GM12878 (cell line): Measurements from ENCODE around the gene MRPL30. TPM values are rescaled to one million over a fixed set of nuclear protein-coding genes. Genes with fewer than 3 reads are reported as not detected.

Source experiments
- ATAC-seq: fragments of 200-7000 bp; cut with Tn5 transposase; 3 replicates; pipeline ENCODE4 v1.9.1; 2020; ENCODE audit warnings: mild to moderate bottlenecking, moderate library complexity
- BruUV-seq: library from RNA; stranded (reverse); fragments of 400-500 nt; replicated peaks from 2 replicates; lab custom pipeline; 2021; lab: Mats Ljungman, UMichigan
- CTCF ChIA-PET: fragments of 300-600 bp; sonication (Branson Sonifier 250); formaldehyde crosslinking; extraction: SDS; loops from one replicate; lab custom pipeline; 2021; ENCODE audit warnings: inconsistent platforms; lab: Yijun Ruan, JAX
- POLR2A ChIA-PET: fragments of 350-600 bp; formaldehyde crosslinking; extraction: SDS; loops from one replicate; lab custom pipeline; 2021; ENCODE audit warnings: inconsistent platforms; lab: Charles Lee
- RAD21 ChIA-PET: fragments of 300-600 bp; sonication (Branson Sonifier 250); formaldehyde crosslinking; loops from one replicate; lab custom pipeline; 2023; ENCODE audit warnings: antibody characterized with exemption; ENCODE audit not compliant: unreplicated experiment; lab: Charles Lee
- SMC1A ChIA-PET: fragments of 300-600 bp; sonication (Branson Sonifier 250); formaldehyde crosslinking; loops from one replicate; lab custom pipeline; 2023; ENCODE audit not compliant: unreplicated experiment, uncharacterized antibody; lab: Charles Lee
- DNase-seq: peaks from one replicate; pipeline ENCODE4 v3.0.0-alpha.2; 2011; ENCODE audit warnings: low read depth, low spot score
- FAIRE-seq: peaks from 3 replicates; lab custom pipeline; 2011; peaks lifted over from hg19 to GRCh38; lab: Jason Lieb, UNC
- H2AFZ ChIP-seq: 2 replicates; pipeline ENCODE4 v1.6.0; 2011; ENCODE audit warnings: low read depth, low read length, control low read depth; ENCODE audit not compliant: control insufficient read depth
- H3K27ac ChIP-seq: 2 replicates; pipeline ENCODE4 v1.5.1; 2011; ENCODE audit warnings: control low read depth; ENCODE audit not compliant: control insufficient read depth, insufficient read depth
- H3K27me3 ChIP-seq, 2 experiments: replicated peaks in 1 of 2; 2 replicates each; pipeline versions ENCODE4 v1.6.0 to v1.6.1; 2011; ENCODE audit warnings: low read length in 1 of 2; ENCODE audit not compliant: control insufficient read depth in 2 of 2, insufficient read depth in 2 of 2
- H3K36me3 ChIP-seq, 2 experiments: 2 replicates each; pipeline ENCODE4 v1.5.1; 2011; ENCODE audit warnings: low read length in 1 of 2; ENCODE audit not compliant: control insufficient read depth in 2 of 2, insufficient read depth in 2 of 2
- H3K4me1 ChIP-seq: 2 replicates; pipeline ENCODE4 v1.6.1; 2011; ENCODE audit warnings: mild to moderate bottlenecking, low read length, moderate library complexity, mixed read lengths; ENCODE audit not compliant: control insufficient read depth, insufficient read depth
- H3K4me2 ChIP-seq: 2 replicates; pipeline ENCODE4 v1.6.0; 2011; ENCODE audit warnings: control low read depth; ENCODE audit not compliant: control insufficient read depth, insufficient read depth
- H3K4me3 ChIP-seq: fragments of 200-600 bp; sonication (generic); 2 replicates; pipeline ENCODE4 v1.5.1; 2016
- H3K79me2 ChIP-seq: 2 replicates; pipeline ENCODE4 v1.6.0; 2011; ENCODE audit warnings: low read length; ENCODE audit not compliant: control insufficient read depth, insufficient read depth
- H3K9ac ChIP-seq: 2 replicates; pipeline ENCODE4 v1.8.0; 2011; ENCODE audit warnings: low read length, control low read depth, mixed read lengths; ENCODE audit not compliant: control insufficient read depth, insufficient read depth
- H3K9me3 ChIP-seq: replicated peaks from 3 replicates; pipeline ENCODE4 v1.5.1; 2011; ENCODE audit warnings: mild to moderate bottlenecking, low read length; ENCODE audit not compliant: control insufficient read depth, insufficient read depth
- H4K20me1 ChIP-seq: 2 replicates; pipeline ENCODE4 v1.6.0; 2011; ENCODE audit not compliant: control insufficient read depth, insufficient read depth
- BACH1 ChIP-seq: fragments of 450-650 bp; IDR thresholded peaks from 2 replicates; pipeline ENCODE4 v1.6.1; 2017; ENCODE audit warnings: mild to moderate bottlenecking, borderline replicate concordance
- BCL11A ChIP-seq: IDR thresholded peaks from 2 replicates; pipeline ENCODE4 v1.6.1; 2011; ENCODE audit warnings: low read depth, low read length
- CREM ChIP-seq: IDR thresholded peaks from 2 replicates; pipeline ENCODE4 v1.6.1; 2014; ENCODE audit warnings: antibody characterized with exemption, low read depth
- GABPA ChIP-seq: IDR thresholded peaks from 2 replicates; pipeline ENCODE4 v1.6.1; 2014; ENCODE audit warnings: antibody characterized with exemption, low read depth, mild to moderate bottlenecking, inconsistent platforms
- HDGF ChIP-seq: fragments of 450-650 bp; IDR thresholded peaks from 2 replicates; pipeline ENCODE4 v1.6.1; 2016; ENCODE audit warnings: antibody characterized with exemption
- IRF5 ChIP-seq: fragments of 450-650 bp; IDR thresholded peaks from 2 replicates; pipeline ENCODE4 v1.6.1; 2017; ENCODE audit warnings: borderline replicate concordance
- JUNB ChIP-seq: IDR thresholded peaks from 2 replicates; pipeline ENCODE4 v1.6.1; 2016; ENCODE audit warnings: antibody characterized with exemption, mild to moderate bottlenecking
- MYB ChIP-seq: fragments of 150-350 bp; IDR thresholded peaks from 2 replicates; pipeline ENCODE4 v1.6.1; 2014; ENCODE audit warnings: mild to moderate bottlenecking, low read depth, low read length, borderline replicate concordance
- PML ChIP-seq: IDR thresholded peaks from 2 replicates; pipeline ENCODE4 v1.6.1; 2012; ENCODE audit warnings: low read length, inconsistent platforms
- POU2F2 ChIP-seq: IDR thresholded peaks from 3 replicates; pipeline ENCODE4 v1.6.1; 2011; ENCODE audit warnings: low read depth, mild to moderate bottlenecking, low read length, borderline replicate concordance
- REST ChIP-seq: IDR thresholded peaks from 2 replicates; pipeline ENCODE4 v1.6.1; 2012; ENCODE audit warnings: mild to moderate bottlenecking, low read depth, low read length
- SP1 ChIP-seq: IDR thresholded peaks from one replicate; pipeline ENCODE4 v1.6.1; 2011; ENCODE audit warnings: low read depth, low read length
- SUPT20H ChIP-seq: IDR thresholded peaks from 2 replicates; pipeline ENCODE4 v1.6.1; 2011; ENCODE audit warnings: low read depth, mild to moderate bottlenecking, low read length, moderate library complexity, borderline replicate concordance; ENCODE audit not compliant: control insufficient read depth
- TBL1XR1 ChIP-seq: IDR thresholded peaks from 2 replicates; pipeline ENCODE4 v1.6.1; 2012; ENCODE audit warnings: low read depth, low read length, improper control_type of control experiment
- ZNF207 ChIP-seq: fragments of 450-650 bp; IDR thresholded peaks from 2 replicates; pipeline ENCODE4 v1.6.1; 2014; ENCODE audit warnings: antibody characterized with exemption, mild to moderate bottlenecking, borderline replicate concordance
- ZNF274 ChIP-seq: IDR thresholded peaks from one replicate; pipeline ENCODE4 v1.8.0; 2011; ENCODE audit not compliant: insufficient read length, insufficient read depth
- ZNF687 ChIP-seq: fragments of 450-650 bp; IDR thresholded peaks from 2 replicates; pipeline ENCODE4 v1.6.1; 2017; ENCODE audit warnings: mild to moderate bottlenecking, moderate library complexity
- WGBS: methylation state at CpG from one replicate; pipeline ENCODE4 v1.1.6; 2016; ENCODE audit warnings: low lambda C conversion rate; ENCODE audit not compliant: insufficient replicate concordance, insufficient coverage; ENCODE audit errors: missing lambda C conversion rate; 5-methylcytosine and 5-hydroxymethylcytosine counted together
- in situ Hi-C: fragments of 300-500 bp; cut with MboI; formaldehyde crosslinking; loops from 9 replicates; pipeline ENCODE4 v1.14.3; 2018; ENCODE audit warnings: mixed read lengths
- intact Hi-C: fragments of 100-400 bp; cut with micrococcal nuclease; formaldehyde crosslinking; loops from one replicate; pipeline ENCODE4 v1.14.2; 2022; ENCODE audit not compliant: unreplicated experiment
- polyA plus RNA-seq, 11 experiments: library from polyadenylated mRNA; depleted of rRNA in 4 of 11; unstranded in 6 of 11; stranded (reverse) in 5 of 11; fragments of >200 nt; fragmentation: Nextera tagmentation in 4 of 11; fragmentation: Illumina TruSeq in 1 of 11; extraction: Ambion mirVana in 4 of 11; extraction: Trizol in 1 of 11; gene quantifications; 1 replicate in 1 of 11; 2 replicates in 10 of 11; pipeline versions ENCODE4 v1.2.1 to v1.2.3, GENCODE V29; 2011 to 2016; ENCODE audit warnings: inconsistent platforms in 2 of 11, missing spikeins in 2 of 11, low read depth in 1 of 11
- total RNA-seq, 4 experiments: library from RNA; depleted of rRNA in 3 of 4; stranded (reverse); fragments of >200 nt in 3 of 4; fragmentation: Illumina TruSeq in 1 of 4; extraction: Trizol in 1 of 4; gene quantifications; 2 replicates each; pipeline versions ENCODE4 v1.2.1 to v1.2.3, GENCODE V29; 2013 to 2021

The MRPL30 gene
- total and polyA plus RNA-seq, 10 of the 15 experiments (the other 5 are each of a cell fraction or from before 2014, with no cell fraction given): 33.6 to 63.3 (median 40.1) TPM

- TF ChIP-seq PML: no peak
- TF ChIP-seq MYB: no peak
- TF ChIP-seq GABPA: no peak
- no peak for TF ChIP-seq BACH1
- TF ChIP-seq SUPT20H: no peak
- TF ChIP-seq ZNF207: no peak
- no peak for TF ChIP-seq ZNF687
- TF ChIP-seq ZNF274: no peak
- TF ChIP-seq JUNB: no peak
- TF ChIP-seq REST: no peak
- no peak for TF ChIP-seq BCL11A
- TF ChIP-seq SP1: no peak
- no peak for TF ChIP-seq HDGF
- no peak for TF ChIP-seq IRF5
- no peak for TF ChIP-seq POU2F2
- no peak for TF ChIP-seq TBL1XR1
- no peak for TF ChIP-seq CREM
- Histone ChIP-seq H3K4me3 (no peak overlapping the region), H3K4me2 (no peak overlapping the region), H3K79me2 (no peaks in the 10 kb centered on the region), H4K20me1 (no peaks in the 10 kb centered on the region), H3K9ac (no peak overlapping the region), H3K4me1 (no peaks in the 10 kb centered on the region), H2AFZ (no peak overlapping the region), H3K9me3 (no peaks in the 10 kb centered on the region), H3K27ac (no peak overlapping the region), H3K36me3 (no peaks in the 10 kb centered on the region), H3K27me3 (no peaks in the 10 kb centered on the region)
- BruUV-seq: no TSS peak
- DNase-seq (no peak), ATAC-seq (no peak), FAIRE-seq (no peak)
- in situ Hi-C loops: no loop called here
- ChIA-PET RAD21 (no interaction called here), CTCF (no interaction called here), POLR2A (no interaction called here), SMC1A (no interaction called here)
- intact Hi-C loops: no loop called here
- 87% methylated on average over 6 of the region's 6 CpGs for WGBS
These were observed 57.6 kb downstream of the MRPL30 start for GRCh38 chr2:99238599-99238998.
